Suprapubic skin (tissue), 4 donors: Measurements from ENCODE around the gene ACVR1B. TPM values are rescaled to one million over a fixed set of nuclear protein-coding genes. Genes with fewer than 3 reads are reported as not detected.

Experiments used
- DNase-seq, 2 donors: peaks; one replicate each; pipeline ENCODE4 v3.0.0-alpha.2; 2019; ENCODE audit warnings: low spot score in 2 of 2
- H3K27ac ChIP-seq: fragments of 200-600 bp; sonication (generic); one replicate; pipeline ENCODE4 v1.5.1; 2019
- H3K27me3 ChIP-seq: fragments of 200-600 bp; sonication (generic); one replicate; pipeline ENCODE4 v1.5.1; 2019
- H3K36me3 ChIP-seq: fragments of 200-600 bp; sonication (generic); one replicate; pipeline ENCODE4 v1.5.1; 2019
- H3K4me1 ChIP-seq: fragments of 200-600 bp; sonication (generic); one replicate; pipeline ENCODE4 v1.5.1; 2019
- H3K4me3 ChIP-seq: fragments of 200-600 bp; sonication (generic); one replicate; pipeline ENCODE4 v1.5.1; 2019; ENCODE audit warnings: mild to moderate bottlenecking
- H3K9me3 ChIP-seq: fragments of 200-600 bp; sonication (generic); one replicate; pipeline ENCODE4 v1.5.1; 2019
- EP300 ChIP-seq: sonication (generic); formaldehyde crosslinking; IDR thresholded peaks from one replicate; pipeline ENCODE4 v1.6.1; 2017; ENCODE audit warnings: antibody characterized with exemption
- POLR2A ChIP-seq, 2 donors: fragments of 450-650 bp; IDR thresholded peaks; one replicate each; pipeline ENCODE4 v1.6.1; 2017; ENCODE audit warnings: antibody characterized with exemption in 2 of 2, mild to moderate bottlenecking in 2 of 2, moderate library complexity in 2 of 2
- POLR2AphosphoS5 ChIP-seq, 3 donors: sonication (generic); formaldehyde crosslinking; IDR thresholded peaks; one replicate each; pipeline ENCODE4 v1.6.1; 2017; ENCODE audit warnings: antibody characterized with exemption in 3 of 3
- WGBS: methylation state at CpG from one replicate; pipeline ENCODE4 v1.1.5; 2018; 5-methylcytosine and 5-hydroxymethylcytosine counted together
- total RNA-seq, 4 donors: library from RNA; depleted of rRNA; stranded (reverse); fragments of >200 nt; gene quantifications; one replicate each; pipeline ENCODE4 v1.1.0, GENCODE V29; 2016
- TF ChIP-seq, protein P1 (sequence below), 2 donors: fragments of 200-600 bp in 1 of 2; fragments of 450-650 bp in 1 of 2; sonication (generic) in 1 of 2; IDR thresholded peaks; one replicate each; pipeline ENCODE4 v1.5.1; 2016 to 2019; ENCODE audit warnings: antibody characterized with exemption in 2 of 2, mild to moderate bottlenecking in 1 of 2, moderate library complexity in 1 of 2

Gene ACVR1B
- total RNA-seq, 4 donors from 2014 or later: 40.5 to 103 (median 57.3) TPM

- Histone ChIP-seq H3K27me3 (no peaks in the 10 kb centered on the region), H3K9me3 (no peaks in the 10 kb centered on the region), H3K36me3 (no peaks in the 10 kb centered on the region), H3K27ac (peak overlapping the region; percentile 78), H3K4me1 (peaks cover 59% of the 10 kb centered on the region), H3K4me3 (peak overlapping the region; percentile 79)
- peak; percentile 93 to 95 for DNase-seq
- WGBS: 10% methylated on average over 50 of the region's 53 CpGs
- no peak for TF ChIP-seq POLR2A (IDR thresholded peaks at IDR 0.05)
- TF ChIP-seq, protein P1, sequence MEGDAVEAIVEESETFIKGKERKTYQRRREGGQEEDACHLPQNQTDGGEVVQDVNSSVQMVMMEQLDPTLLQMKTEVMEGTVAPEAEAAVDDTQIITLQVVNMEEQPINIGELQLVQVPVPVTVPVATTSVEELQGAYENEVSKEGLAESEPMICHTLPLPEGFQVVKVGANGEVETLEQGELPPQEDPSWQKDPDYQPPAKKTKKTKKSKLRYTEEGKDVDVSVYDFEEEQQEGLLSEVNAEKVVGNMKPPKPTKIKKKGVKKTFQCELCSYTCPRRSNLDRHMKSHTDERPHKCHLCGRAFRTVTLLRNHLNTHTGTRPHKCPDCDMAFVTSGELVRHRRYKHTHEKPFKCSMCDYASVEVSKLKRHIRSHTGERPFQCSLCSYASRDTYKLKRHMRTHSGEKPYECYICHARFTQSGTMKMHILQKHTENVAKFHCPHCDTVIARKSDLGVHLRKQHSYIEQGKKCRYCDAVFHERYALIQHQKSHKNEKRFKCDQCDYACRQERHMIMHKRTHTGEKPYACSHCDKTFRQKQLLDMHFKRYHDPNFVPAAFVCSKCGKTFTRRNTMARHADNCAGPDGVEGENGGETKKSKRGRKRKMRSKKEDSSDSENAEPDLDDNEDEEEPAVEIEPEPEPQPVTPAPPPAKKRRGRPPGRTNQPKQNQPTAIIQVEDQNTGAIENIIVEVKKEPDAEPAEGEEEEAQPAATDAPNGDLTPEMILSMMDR (IDR thresholded peaks at IDR 0.05): no peak
- TF ChIP-seq POLR2AphosphoS5 (IDR thresholded peaks at IDR 0.05): peak in 2 of 3 donors; percentile 67 to 78
- TF ChIP-seq EP300: peak; percentile 89
Observed at GRCh38 chr12:52036587-52037171, 85.2 kb downstream of the ACVR1B start.

GRCh38 chr12:52037248-52037861 lies 85.9 kb downstream of the ACVR1B start:
- Histone ChIP-seq H3K4me1 (peaks cover 61% of the 10 kb centered on the region), H3K36me3 (no peaks in the 10 kb centered on the region), H3K4me3 (peak overlapping the region; percentile 79), H3K9me3 (no peaks in the 10 kb centered on the region), H3K27me3 (no peaks in the 10 kb centered on the region), H3K27ac (peak overlapping the region; percentile 88)
- WGBS: 10% methylated on average over 14 of the region's 59 CpGs
- DNase-seq: peak; percentile 94
- TF ChIP-seq POLR2AphosphoS5 (IDR thresholded peaks at IDR 0.05): peak in 1 of 3 donors; percentile 79
- TF ChIP-seq POLR2A (IDR thresholded peaks at IDR 0.05): no peak

- Histone ChIP-seq H3K27me3 (no peaks in the 10 kb centered on the region), H3K27ac (no peak overlapping the region)
Observed at GRCh38 chr12:52038447-52038846, 86.9 kb downstream of the ACVR1B start.

DNA sequence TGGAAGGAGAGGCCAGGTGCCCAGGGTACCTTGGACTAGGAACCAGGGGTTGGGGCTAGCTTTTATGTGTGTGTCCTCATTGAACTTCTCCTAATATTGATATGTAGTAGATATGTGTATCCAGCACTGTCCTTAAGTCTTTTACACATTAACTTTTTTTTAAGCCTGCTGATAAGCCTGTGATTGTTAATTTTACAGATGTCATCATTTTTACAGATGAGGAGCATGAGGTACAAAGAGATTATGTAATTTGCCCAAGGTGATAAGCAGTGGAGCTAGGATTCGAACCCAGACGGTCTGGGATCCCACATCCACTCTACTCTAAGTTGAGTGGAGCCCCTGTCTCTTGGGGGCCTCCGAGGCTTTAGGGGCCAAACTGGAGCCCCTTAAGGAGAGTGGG lies 89.5 kb downstream of the ACVR1B start:
- Histone ChIP-seq H3K27me3 (no peaks in the 10 kb centered on the region), H3K36me3 (no peaks in the 10 kb centered on the region), H3K9me3 (no peaks in the 10 kb centered on the region), H3K4me1 (peaks cover 66% of the 10 kb centered on the region), H3K4me3 (no peak overlapping the region), H3K27ac (no peak overlapping the region)
- TF ChIP-seq POLR2A (IDR thresholded peaks at IDR 0.05): no peak
- TF ChIP-seq, protein P1 (IDR thresholded peaks at IDR 0.05): no peak
- TF ChIP-seq EP300: no peak
- no peak for TF ChIP-seq POLR2AphosphoS5 (IDR thresholded peaks at IDR 0.05)
- no peak for DNase-seq
- 78% methylated on average over 3 of the region's 3 CpGs for WGBS

More at GRCh38 chr12:52038447-52038846, 86.9 kb downstream of the ACVR1B start:
- TF ChIP-seq POLR2A (IDR thresholded peaks at IDR 0.05) (no peak), POLR2AphosphoS5 (IDR thresholded peaks at IDR 0.05) (no peak), EP300 (no peak)
- H3K4me3 ChIP-seq: peak overlapping the region; percentile 79
- H3K36me3 ChIP-seq: no peaks in the 10 kb centered on the region
- 66% methylated on average over 6 of the region's 6 CpGs for WGBS
- DNase-seq: no peak
- H3K4me1 ChIP-seq: peaks cover 53% of the 10 kb centered on the region
- no peaks in the 10 kb centered on the region for H3K9me3 ChIP-seq

DNA sequence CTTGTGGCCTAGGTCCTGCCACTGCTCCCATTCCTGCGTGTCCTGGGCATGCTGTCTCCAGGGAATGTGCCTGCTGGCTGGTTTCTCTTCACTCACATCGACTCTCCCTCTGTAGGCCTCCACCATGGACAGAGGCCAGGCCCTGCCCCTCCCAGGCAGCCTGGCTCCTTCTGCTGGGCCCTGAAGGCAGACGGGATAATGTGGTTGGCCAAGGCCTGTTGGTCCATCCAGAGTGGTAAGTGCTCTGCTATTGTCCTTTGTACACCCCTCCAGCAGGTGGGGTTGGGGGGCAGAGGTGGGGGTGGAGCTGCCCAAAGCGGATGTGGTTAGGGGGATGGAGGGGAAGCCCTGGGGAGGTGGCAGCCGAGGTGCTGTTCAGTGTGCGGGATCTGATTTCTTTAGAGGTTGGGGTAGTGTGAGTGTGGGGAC lies 90.2 kb downstream of the ACVR1B start:
- 54% methylated on average over 5 of the region's 6 CpGs for whole genome bisulfite sequencing
- Histone ChIP-seq H3K27me3 (no peaks in the 10 kb centered on the region), H3K9me3 (no peaks in the 10 kb centered on the region), H3K27ac (no peak overlapping the region), H3K4me3 (no peak overlapping the region), H3K36me3 (no peaks in the 10 kb centered on the region), H3K4me1 (peaks cover 66% of the 10 kb centered on the region)
- no peak for TF ChIP-seq POLR2AphosphoS5 (IDR thresholded peaks at IDR 0.05)
- TF ChIP-seq, protein P1 (IDR thresholded peaks at IDR 0.05): no peak
- no peak for TF ChIP-seq EP300
- no peak for TF ChIP-seq POLR2A (IDR thresholded peaks at IDR 0.05)
- DNase-seq: no peak

DNA sequence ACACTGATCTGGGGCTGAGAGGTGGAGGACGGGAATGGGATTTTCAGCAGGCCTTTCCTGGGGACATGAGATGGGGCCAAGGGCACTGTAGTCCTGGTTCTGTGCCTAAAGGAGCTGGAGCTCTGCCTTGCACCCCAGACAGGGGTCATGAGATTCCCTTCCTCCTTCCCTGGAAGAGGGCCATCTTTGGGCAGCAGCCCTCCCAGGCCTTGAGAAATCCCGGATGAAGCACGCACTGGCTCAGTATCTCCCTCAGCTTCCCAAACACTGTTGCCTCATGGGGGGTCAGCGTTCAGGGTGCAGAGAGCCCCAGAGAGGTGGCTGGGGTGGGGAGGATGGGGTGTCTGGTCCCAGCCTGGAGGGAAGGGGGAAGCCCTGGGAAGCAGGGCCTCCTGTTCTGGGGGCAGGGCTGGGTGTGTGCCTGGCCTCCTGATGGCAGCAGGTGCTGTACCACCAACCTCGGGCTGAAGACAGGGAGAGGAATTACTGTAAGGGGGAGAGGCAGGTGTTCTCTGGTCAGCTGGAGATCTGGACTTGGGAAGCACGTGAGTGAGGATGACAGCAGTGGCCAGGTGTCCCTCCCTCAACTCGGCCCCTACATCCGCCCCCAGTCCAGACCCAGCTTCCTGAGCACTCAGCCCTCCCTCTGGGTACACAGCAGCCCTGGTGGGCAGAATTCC lies 91.3 kb downstream of the ACVR1B start:
- TF ChIP-seq POLR2A (IDR thresholded peaks at IDR 0.05): no peak
- TF ChIP-seq POLR2AphosphoS5 (IDR thresholded peaks at IDR 0.05): no peak
- TF ChIP-seq, protein P1 (IDR thresholded peaks at IDR 0.05): no peak
- no peak for TF ChIP-seq EP300
- no peaks in the 10 kb centered on the region for H3K36me3 ChIP-seq
- H3K4me3 ChIP-seq: no peak overlapping the region
- no peak for DNase-seq
- H3K27me3 ChIP-seq: no peaks in the 10 kb centered on the region
- H3K4me1 ChIP-seq: peaks cover 63% of the 10 kb centered on the region
- no peak overlapping the region for H3K27ac ChIP-seq
- no peaks in the 10 kb centered on the region for H3K9me3 ChIP-seq
- 89% methylated on average over 8 of the region's 8 CpGs for WGBS
